ENCODE results near the gene EBF3.

DNA sequence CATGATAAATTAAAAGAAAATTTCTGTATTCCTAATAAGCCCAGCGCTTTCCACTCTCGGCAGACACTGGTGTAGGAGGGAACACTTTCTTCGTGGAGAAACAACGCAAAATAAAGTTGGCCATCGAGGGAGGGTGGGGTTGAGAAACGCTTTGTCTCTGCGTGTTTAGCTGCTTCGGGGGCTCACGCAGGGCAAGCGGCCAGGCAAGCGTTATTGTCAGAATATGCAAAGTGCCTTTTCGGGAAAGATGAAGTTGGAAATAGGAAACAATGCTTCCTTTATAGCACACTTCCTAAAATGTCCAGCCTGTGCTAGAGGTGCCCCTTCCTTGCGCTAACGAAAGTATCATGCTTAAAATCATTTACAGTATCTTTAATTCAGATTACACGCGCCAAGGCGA, 1.9 kb upstream of the EBF3 start:
- TF ChIP-seq, protein P1, sequence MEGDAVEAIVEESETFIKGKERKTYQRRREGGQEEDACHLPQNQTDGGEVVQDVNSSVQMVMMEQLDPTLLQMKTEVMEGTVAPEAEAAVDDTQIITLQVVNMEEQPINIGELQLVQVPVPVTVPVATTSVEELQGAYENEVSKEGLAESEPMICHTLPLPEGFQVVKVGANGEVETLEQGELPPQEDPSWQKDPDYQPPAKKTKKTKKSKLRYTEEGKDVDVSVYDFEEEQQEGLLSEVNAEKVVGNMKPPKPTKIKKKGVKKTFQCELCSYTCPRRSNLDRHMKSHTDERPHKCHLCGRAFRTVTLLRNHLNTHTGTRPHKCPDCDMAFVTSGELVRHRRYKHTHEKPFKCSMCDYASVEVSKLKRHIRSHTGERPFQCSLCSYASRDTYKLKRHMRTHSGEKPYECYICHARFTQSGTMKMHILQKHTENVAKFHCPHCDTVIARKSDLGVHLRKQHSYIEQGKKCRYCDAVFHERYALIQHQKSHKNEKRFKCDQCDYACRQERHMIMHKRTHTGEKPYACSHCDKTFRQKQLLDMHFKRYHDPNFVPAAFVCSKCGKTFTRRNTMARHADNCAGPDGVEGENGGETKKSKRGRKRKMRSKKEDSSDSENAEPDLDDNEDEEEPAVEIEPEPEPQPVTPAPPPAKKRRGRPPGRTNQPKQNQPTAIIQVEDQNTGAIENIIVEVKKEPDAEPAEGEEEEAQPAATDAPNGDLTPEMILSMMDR (IDR thresholded peaks at IDR 0.05), result no peak
- no peak for TF ChIP-seq POLR2A (IDR thresholded peaks at IDR 0.05)
